GM23338 (cell line): Measurements from ENCODE around the gene GPR22. TPM values are rescaled to one million over a fixed set of nuclear protein-coding genes. Genes with fewer than 3 reads are reported as not detected.

Experiments used
- ATAC-seq: fragments of 200-7000 bp; cut with Tn5 transposase; 3 replicates; pipeline ENCODE4 v1.9.1; 2020
- DNase-seq: peaks from one replicate; pipeline ENCODE4 v3.0.0-alpha.2; 2015; ENCODE audit warnings: low spot score
- H2AFZ ChIP-seq: fragments of 200-600 bp; sonication (generic); 2 replicates; pipeline ENCODE4 v1.8.0; 2016; ENCODE audit warnings: antibody characterized with exemption, mild to moderate bottlenecking, moderate library complexity
- H3F3A ChIP-seq: fragments of 200-600 bp; sonication (generic); replicated peaks from 2 replicates; pipeline ENCODE4 v1.8.0; 2017; ENCODE audit warnings: antibody characterized with exemption, mixed run types, low read depth
- H3K27ac ChIP-seq: fragments of 200-600 bp; sonication (generic); 2 replicates; pipeline ENCODE4 v1.6.1; 2016; ENCODE audit warnings: low read depth
- H3K27me3 ChIP-seq: fragments of 200-600 bp; sonication (generic); 2 replicates; pipeline ENCODE4 v1.8.0; 2016; ENCODE audit warnings: mild to moderate bottlenecking, mixed run types, moderate library complexity; ENCODE audit not compliant: insufficient read depth
- H3K36me3 ChIP-seq: fragments of 200-600 bp; sonication (generic); 2 replicates; pipeline ENCODE4 v1.8.0; 2016; ENCODE audit warnings: mild to moderate bottlenecking; ENCODE audit not compliant: insufficient read depth
- H3K4me1 ChIP-seq: fragments of 200-600 bp; sonication (generic); 2 replicates; pipeline ENCODE4 v1.8.0; 2016; ENCODE audit warnings: mild to moderate bottlenecking, moderate library complexity; ENCODE audit not compliant: insufficient read depth
- H3K4me2 ChIP-seq: fragments of 200-600 bp; sonication (generic); 2 replicates; pipeline ENCODE4 v1.7.1; 2017; ENCODE audit warnings: mixed run types
- H3K4me3 ChIP-seq: fragments of 200-600 bp; sonication (generic); 2 replicates; pipeline ENCODE4 v1.6.1; 2016; ENCODE audit warnings: mixed run types
- H3K79me2 ChIP-seq: fragments of 200-600 bp; sonication (generic); replicated peaks from 2 replicates; pipeline ENCODE4 v1.8.0; 2017; ENCODE audit warnings: mild to moderate bottlenecking; ENCODE audit not compliant: insufficient read depth
- H3K9me2 ChIP-seq: fragments of 200-600 bp; sonication (generic); 2 replicates; pipeline ENCODE4 v1.8.0; 2017; ENCODE audit not compliant: insufficient read depth
- H4K20me1 ChIP-seq: fragments of 200-600 bp; sonication (generic); replicated peaks from 2 replicates; pipeline ENCODE4 v1.8.0; 2017; ENCODE audit warnings: mild to moderate bottlenecking; ENCODE audit not compliant: insufficient read depth
- H3K27ac Mint-ChIP-seq: 2 replicates; pipeline ENCODE4 v1.8.0; 2020; ENCODE audit warnings: inconsistent platforms, mild to moderate bottlenecking, moderate library complexity, mixed read lengths
- H3K27me3 Mint-ChIP-seq: 3 replicates; pipeline ENCODE4 v1.8.0; 2022; ENCODE audit warnings: low read depth, mild to moderate bottlenecking, moderate library complexity, mixed read lengths, inconsistent platforms; ENCODE audit not compliant: insufficient read depth, poor library complexity
- H3K36me3 Mint-ChIP-seq: 3 replicates; pipeline ENCODE4 v1.8.0; 2021; ENCODE audit warnings: low read depth, mild to moderate bottlenecking, inconsistent platforms, moderate library complexity, mixed read lengths
- H3K4me1 Mint-ChIP-seq: 3 replicates; pipeline ENCODE4 v1.8.0; 2020; ENCODE audit warnings: mild to moderate bottlenecking, inconsistent platforms, mixed read lengths
- H3K4me3 Mint-ChIP-seq: 3 replicates; pipeline ENCODE4 v1.8.0; 2021; ENCODE audit warnings: moderate library complexity, mild to moderate bottlenecking, inconsistent platforms, mixed read lengths
- H3K9me3 Mint-ChIP-seq: 3 replicates; pipeline ENCODE4 v1.8.0; 2020; ENCODE audit warnings: moderate library complexity, mild to moderate bottlenecking, inconsistent platforms, mixed read lengths
- CREB1 ChIP-seq: fragments of 250-450 bp; sonication (Bioruptor Pico); IDR thresholded peaks from 2 replicates; pipeline ENCODE4 v1.5.0; 2020; ENCODE audit warnings: low read depth, mild to moderate bottlenecking, moderate library complexity
- EZH2 ChIP-seq: fragments of 200-600 bp; sonication (generic); IDR thresholded peaks from one replicate; pipeline ENCODE4 v1.8.0; 2017; ENCODE audit warnings: antibody characterized with exemption, mild to moderate bottlenecking, low read depth; ENCODE audit not compliant: unreplicated experiment
- EZH2phosphoT487 ChIP-seq: fragments of 200-600 bp; sonication (generic); IDR thresholded peaks from one replicate; pipeline ENCODE4 v1.8.1; 2018; ENCODE audit warnings: antibody characterized with exemption; ENCODE audit not compliant: unreplicated experiment
- JUNB ChIP-seq: IDR thresholded peaks from one replicate; pipeline ENCODE4 v1.6.1; 2016; ENCODE audit warnings: antibody characterized with exemption; ENCODE audit not compliant: unreplicated experiment
- NANOG ChIP-seq: IDR thresholded peaks from 2 replicates; pipeline ENCODE4 v1.6.1; 2016; ENCODE audit warnings: antibody characterized with exemption, borderline replicate concordance
- POLR2AphosphoS5 ChIP-seq: IDR thresholded peaks from 2 replicates; pipeline ENCODE4 v1.6.1; 2016; ENCODE audit warnings: antibody characterized with exemption, low read depth
- ZNF331 ChIP-seq: fragments of 250-450 bp; sonication (Bioruptor Pico); IDR thresholded peaks from 2 replicates; pipeline ENCODE4 v1.5.0; 2020; ENCODE audit warnings: low read depth, mild to moderate bottlenecking, moderate library complexity
- polyA plus RNA-seq: library from polyadenylated mRNA; unstranded; fragments of >200 nt; fragmentation: Nextera tagmentation; extraction: Ambion mirVana; gene quantifications from 2 replicates; pipeline ENCODE4 v1.2.1, GENCODE V29; 2016
- total RNA-seq: library from RNA; depleted of rRNA; stranded (reverse); fragments of >200 nt; shearing (Covaris generic); gene quantifications from 2 replicates; pipeline ENCODE4 v1.2.3, GENCODE V29; 2014
- TF ChIP-seq, protein P1 (sequence below), 2 experiments: fragments of 200-600 bp in 1 of 2; sonication (generic) in 1 of 2; conservative IDR thresholded peaks; 2 replicates each; pipeline versions ENCODE4 v1.5.1 to v1.6.1; 2016 to 2017; ENCODE audit warnings: antibody characterized with exemption in 2 of 2, low read depth in 2 of 2, mild to moderate bottlenecking in 2 of 2, moderate library complexity in 1 of 2
- TF ChIP-seq, protein P2 (sequence below): IDR thresholded peaks from one replicate; pipeline ENCODE4 v1.6.1; 2018; ENCODE audit warnings: antibody characterized with exemption; ENCODE audit not compliant: unreplicated experiment
- TF ChIP-seq, protein P3 (sequence below): fragments of 250-450 bp; sonication (Bioruptor Pico); IDR thresholded peaks from 2 replicates; pipeline ENCODE4 v1.5.0; 2020; ENCODE audit warnings: mild to moderate bottlenecking, moderate library complexity
- TF ChIP-seq, protein P4 (sequence below): IDR thresholded peaks from 2 replicates; pipeline ENCODE4 v1.6.1; 2016; ENCODE audit warnings: antibody characterized with exemption

The GPR22 gene
- total and polyA plus RNA-seq, 2 experiments from 2014 or later = 3.4 TPM; not detected in 1

DNA sequence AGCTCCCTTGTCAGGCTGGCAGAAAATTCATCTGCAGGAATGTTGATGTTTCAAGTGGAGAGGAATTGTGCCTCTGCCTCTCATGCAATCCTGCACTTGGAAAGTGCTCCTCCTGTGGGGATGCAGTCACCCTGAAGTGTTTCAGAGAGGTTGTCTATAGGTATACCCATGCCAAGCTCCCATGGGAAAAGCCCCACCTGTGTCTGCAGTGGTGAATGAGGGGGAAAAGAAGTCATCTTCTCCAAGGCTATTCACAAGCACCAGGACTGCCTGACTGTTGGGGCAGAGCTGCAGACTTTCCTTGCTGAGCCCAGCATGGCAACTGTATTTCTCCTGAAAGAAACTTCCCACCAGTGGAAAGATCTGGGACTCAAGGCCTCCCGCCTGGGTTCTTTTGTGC, 35.5 kb downstream of the GPR22 start (continued):
- TF ChIP-seq, protein P1, sequence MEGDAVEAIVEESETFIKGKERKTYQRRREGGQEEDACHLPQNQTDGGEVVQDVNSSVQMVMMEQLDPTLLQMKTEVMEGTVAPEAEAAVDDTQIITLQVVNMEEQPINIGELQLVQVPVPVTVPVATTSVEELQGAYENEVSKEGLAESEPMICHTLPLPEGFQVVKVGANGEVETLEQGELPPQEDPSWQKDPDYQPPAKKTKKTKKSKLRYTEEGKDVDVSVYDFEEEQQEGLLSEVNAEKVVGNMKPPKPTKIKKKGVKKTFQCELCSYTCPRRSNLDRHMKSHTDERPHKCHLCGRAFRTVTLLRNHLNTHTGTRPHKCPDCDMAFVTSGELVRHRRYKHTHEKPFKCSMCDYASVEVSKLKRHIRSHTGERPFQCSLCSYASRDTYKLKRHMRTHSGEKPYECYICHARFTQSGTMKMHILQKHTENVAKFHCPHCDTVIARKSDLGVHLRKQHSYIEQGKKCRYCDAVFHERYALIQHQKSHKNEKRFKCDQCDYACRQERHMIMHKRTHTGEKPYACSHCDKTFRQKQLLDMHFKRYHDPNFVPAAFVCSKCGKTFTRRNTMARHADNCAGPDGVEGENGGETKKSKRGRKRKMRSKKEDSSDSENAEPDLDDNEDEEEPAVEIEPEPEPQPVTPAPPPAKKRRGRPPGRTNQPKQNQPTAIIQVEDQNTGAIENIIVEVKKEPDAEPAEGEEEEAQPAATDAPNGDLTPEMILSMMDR (conservative IDR thresholded peaks at IDR 0.05; ENCODE audit: low read depth in 2 of 2) = no peak

DNA sequence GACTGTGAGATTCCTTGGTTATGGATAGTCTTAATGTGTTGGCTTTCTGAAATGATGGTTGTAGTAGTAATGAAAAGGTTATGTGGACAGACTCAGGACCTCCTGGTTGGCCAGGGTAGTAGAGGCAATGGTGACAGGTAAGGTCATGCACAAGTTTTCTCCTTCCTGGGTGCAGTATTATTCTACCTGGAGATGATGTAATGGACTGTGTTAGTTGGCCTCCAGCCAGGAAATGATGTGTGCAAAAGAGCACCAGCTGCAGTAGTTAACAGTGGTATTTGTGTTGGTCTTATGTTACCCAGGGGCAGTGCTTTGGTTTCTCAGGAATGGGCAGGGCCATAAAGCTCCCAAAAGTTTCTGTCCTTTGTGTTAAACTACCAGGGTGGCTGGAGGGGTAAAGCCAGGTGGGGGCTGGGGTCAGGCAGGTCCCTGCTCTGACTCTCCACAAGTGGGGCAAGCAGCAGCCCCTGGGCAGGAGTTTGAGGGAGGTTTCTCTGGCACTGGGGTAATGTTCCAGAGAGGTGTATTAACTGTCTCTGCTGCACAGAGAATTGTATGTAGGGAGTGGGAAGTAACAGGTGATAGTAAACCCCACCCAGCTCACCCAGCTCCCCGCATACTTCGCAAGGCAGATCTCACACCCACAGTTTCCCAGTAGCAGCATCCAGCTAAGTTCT, 36.3 kb downstream of the GPR22 start:
- H3K9me2 ChIP-seq = no peaks in the 10 kb centered on the region
- DNase-seq = no peak
- no peak overlapping the region for H3K4me3 ChIP-seq
- H3K36me3 Mint-ChIP-seq = peaks cover 51% of the 10 kb centered on the region
- H4K20me1 ChIP-seq = no peaks in the 10 kb centered on the region; the same call in 1 of the 2 replicates
- H3K9me3 Mint-ChIP-seq = peaks cover 36% of the 10 kb centered on the region
- no peaks in the 10 kb centered on the region for H3K4me1 ChIP-seq
- H3K4me1 Mint-ChIP-seq = no peaks in the 10 kb centered on the region
- no peak overlapping the region for H3K27ac ChIP-seq
- peaks cover 3% of the 10 kb centered on the region for H3K27me3 Mint-ChIP-seq
- no peak overlapping the region for H2AFZ ChIP-seq
- H3K27me3 ChIP-seq = no peaks in the 10 kb centered on the region
- H3F3A ChIP-seq = no peaks in the 10 kb centered on the region
- peaks cover 13% of the 10 kb centered on the region for H3K79me2 ChIP-seq
- no peaks in the 10 kb centered on the region for H3K36me3 ChIP-seq
- ATAC-seq = no peak
- no peak overlapping the region for H3K4me2 ChIP-seq
- H3K27ac Mint-ChIP-seq = no peak overlapping the region
- no peak overlapping the region for H3K4me3 Mint-ChIP-seq
- TF ChIP-seq JUNB (no peak), EZH2 (no peak), CREB1 (CRISPR knock-in tag) (no peak), ZNF331 (no peak), NANOG (no peak), POLR2AphosphoS5 (no peak), EZH2phosphoT487 (no peak)
- TF ChIP-seq, protein P2, sequence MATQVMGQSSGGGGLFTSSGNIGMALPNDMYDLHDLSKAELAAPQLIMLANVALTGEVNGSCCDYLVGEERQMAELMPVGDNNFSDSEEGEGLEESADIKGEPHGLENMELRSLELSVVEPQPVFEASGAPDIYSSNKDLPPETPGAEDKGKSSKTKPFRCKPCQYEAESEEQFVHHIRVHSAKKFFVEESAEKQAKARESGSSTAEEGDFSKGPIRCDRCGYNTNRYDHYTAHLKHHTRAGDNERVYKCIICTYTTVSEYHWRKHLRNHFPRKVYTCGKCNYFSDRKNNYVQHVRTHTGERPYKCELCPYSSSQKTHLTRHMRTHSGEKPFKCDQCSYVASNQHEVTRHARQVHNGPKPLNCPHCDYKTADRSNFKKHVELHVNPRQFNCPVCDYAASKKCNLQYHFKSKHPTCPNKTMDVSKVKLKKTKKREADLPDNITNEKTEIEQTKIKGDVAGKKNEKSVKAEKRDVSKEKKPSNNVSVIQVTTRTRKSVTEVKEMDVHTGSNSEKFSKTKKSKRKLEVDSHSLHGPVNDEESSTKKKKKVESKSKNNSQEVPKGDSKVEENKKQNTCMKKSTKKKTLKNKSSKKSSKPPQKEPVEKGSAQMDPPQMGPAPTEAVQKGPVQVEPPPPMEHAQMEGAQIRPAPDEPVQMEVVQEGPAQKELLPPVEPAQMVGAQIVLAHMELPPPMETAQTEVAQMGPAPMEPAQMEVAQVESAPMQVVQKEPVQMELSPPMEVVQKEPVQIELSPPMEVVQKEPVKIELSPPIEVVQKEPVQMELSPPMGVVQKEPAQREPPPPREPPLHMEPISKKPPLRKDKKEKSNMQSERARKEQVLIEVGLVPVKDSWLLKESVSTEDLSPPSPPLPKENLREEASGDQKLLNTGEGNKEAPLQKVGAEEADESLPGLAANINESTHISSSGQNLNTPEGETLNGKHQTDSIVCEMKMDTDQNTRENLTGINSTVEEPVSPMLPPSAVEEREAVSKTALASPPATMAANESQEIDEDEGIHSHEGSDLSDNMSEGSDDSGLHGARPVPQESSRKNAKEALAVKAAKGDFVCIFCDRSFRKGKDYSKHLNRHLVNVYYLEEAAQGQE = no peak
- TF ChIP-seq, protein P3, sequence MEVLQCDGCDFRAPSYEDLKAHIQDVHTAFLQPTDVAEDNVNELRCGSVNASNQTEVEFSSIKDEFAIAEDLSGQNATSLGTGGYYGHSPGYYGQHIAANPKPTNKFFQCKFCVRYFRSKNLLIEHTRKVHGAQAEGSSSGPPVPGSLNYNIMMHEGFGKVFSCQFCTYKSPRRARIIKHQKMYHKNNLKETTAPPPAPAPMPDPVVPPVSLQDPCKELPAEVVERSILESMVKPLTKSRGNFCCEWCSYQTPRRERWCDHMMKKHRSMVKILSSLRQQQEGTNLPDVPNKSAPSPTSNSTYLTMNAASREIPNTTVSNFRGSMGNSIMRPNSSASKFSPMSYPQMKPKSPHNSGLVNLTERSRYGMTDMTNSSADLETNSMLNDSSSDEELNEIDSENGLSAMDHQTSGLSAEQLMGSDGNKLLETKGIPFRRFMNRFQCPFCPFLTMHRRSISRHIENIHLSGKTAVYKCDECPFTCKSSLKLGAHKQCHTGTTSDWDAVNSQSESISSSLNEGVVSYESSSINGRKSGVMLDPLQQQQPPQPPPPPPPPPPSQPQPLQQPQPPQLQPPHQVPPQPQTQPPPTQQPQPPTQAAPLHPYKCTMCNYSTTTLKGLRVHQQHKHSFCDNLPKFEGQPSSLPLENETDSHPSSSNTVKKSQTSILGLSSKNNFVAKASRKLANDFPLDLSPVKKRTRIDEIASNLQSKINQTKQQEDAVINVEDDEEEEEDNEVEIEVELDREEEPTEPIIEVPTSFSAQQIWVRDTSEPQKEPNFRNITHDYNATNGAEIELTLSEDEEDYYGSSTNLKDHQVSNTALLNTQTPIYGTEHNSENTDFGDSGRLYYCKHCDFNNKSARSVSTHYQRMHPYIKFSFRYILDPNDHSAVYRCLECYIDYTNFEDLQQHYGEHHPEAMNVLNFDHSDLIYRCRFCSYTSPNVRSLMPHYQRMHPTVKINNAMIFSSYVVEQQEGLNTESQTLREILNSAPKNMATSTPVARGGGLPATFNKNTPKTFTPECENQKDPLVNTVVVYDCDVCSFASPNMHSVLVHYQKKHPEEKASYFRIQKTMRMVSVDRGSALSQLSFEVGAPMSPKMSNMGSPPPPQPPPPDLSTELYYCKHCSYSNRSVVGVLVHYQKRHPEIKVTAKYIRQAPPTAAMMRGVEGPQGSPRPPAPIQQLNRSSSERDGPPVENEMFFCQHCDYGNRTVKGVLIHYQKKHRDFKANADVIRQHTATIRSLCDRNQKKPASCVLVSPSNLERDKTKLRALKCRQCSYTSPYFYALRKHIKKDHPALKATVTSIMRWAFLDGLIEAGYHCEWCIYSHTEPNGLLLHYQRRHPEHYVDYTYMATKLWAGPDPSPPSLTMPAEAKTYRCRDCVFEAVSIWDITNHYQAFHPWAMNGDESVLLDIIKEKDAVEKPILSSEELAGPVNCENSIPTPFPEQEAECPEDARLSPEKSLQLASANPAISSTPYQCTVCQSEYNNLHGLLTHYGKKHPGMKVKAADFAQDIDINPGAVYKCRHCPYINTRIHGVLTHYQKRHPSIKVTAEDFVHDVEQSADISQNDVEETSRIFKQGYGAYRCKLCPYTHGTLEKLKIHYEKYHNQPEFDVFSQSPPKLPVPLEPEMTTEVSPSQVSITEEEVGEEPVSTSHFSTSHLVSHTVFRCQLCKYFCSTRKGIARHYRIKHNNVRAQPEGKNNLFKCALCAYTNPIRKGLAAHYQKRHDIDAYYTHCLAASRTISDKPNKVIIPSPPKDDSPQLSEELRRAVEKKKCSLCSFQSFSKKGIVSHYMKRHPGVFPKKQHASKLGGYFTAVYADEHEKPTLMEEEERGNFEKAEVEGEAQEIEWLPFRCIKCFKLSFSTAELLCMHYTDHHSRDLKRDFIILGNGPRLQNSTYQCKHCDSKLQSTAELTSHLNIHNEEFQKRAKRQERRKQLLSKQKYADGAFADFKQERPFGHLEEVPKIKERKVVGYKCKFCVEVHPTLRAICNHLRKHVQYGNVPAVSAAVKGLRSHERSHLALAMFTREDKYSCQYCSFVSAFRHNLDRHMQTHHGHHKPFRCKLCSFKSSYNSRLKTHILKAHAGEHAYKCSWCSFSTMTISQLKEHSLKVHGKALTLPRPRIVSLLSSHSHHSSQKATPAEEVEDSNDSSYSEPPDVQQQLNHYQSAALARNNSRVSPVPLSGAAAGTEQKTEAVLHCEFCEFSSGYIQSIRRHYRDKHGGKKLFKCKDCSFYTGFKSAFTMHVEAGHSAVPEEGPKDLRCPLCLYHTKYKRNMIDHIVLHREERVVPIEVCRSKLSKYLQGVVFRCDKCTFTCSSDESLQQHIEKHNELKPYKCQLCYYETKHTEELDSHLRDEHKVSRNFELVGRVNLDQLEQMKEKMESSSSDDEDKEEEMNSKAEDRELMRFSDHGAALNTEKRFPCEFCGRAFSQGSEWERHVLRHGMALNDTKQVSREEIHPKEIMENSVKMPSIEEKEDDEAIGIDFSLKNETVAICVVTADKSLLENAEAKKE (CRISPR knock-in tag) = no peak
- TF ChIP-seq, protein P4, sequence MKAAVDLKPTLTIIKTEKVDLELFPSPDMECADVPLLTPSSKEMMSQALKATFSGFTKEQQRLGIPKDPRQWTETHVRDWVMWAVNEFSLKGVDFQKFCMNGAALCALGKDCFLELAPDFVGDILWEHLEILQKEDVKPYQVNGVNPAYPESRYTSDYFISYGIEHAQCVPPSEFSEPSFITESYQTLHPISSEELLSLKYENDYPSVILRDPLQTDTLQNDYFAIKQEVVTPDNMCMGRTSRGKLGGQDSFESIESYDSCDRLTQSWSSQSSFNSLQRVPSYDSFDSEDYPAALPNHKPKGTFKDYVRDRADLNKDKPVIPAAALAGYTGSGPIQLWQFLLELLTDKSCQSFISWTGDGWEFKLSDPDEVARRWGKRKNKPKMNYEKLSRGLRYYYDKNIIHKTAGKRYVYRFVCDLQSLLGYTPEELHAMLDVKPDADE = no peak
